ENCODE data around the gene ZFAND3.

The ZFAND3 gene

GRCh38 chr6:38195113-38195635 is 375.6 kb downstream of the ZFAND3 start:
- ATAC-seq: no peak
- DNase-seq: no peak
- Mint-ChIP-seq H3K27me3 (no peaks in the 10 kb centered on the region), H3K36me3 (ENCODE audit: low read depth) (no peaks in the 10 kb centered on the region), H3K9me3 (no peaks in the 10 kb centered on the region), H3K27ac (no peak overlapping the region), H3K4me3 (no peak overlapping the region), H3K4me1 (no peaks in the 10 kb centered on the region)

GRCh38 chr6:38198219-38198618 is 378.7 kb downstream of the ZFAND3 start:
- Mint-ChIP-seq H3K9me3 (no peaks in the 10 kb centered on the region), H3K4me1 (no peaks in the 10 kb centered on the region), H3K27ac (no peak overlapping the region), H3K4me3 (no peak overlapping the region), H3K36me3 (ENCODE audit: low read depth) (peaks cover 3% of the 10 kb centered on the region), H3K27me3 (no peaks in the 10 kb centered on the region)
- DNase-seq (no peak), ATAC-seq (no peak)

All from activated naive CD8-positive, alpha-beta T cell treated with anti-CD3 and anti-CD28 coated beads, Interleukin-2, amount 50 U/mL, for 24 hours (primary cell).